IPS-11a (cell line): ENCODE results near the gene RAC3.

ENCODE experiments used
- H3K4me3 ChIP-seq: one replicate; pipeline ENCODE4 v1.5.1; 2013; ENCODE audit warnings: low read depth, low read length, control low read depth

The RAC3 gene

DNA sequence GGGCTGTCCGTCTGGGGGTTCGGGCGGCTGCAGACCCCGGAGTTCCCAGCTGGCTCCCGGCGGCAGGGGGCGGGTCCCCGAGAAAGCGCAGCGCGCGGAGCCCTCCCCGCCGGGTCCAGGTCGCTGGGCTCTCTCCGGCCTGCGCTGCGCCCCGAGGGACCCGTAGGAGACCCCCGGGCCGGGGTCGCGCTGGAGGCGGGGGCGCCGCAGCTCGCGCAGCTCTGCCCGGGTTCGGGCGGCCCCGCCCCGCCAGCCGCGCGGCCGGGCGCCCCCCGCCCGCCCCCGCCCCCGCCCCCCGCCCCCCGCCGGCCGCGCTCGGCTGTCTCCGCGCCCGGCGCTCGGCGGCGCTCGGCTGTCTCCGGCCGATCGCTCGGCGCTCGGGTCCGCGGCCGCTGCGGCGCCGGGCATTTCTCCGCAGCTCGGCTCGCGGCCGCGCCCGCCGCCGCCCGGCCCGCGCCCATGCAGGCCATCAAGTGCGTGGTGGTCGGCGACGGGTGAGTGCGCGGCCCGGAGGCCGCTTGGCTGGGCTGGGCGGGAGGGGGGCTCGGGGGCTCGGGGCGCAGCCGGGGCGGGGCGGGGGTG is at the start of gene RAC3:
Gene RAC3, plus strand, starts transcription at position 376 of the 582 bp plus-strand sequence. Its CDS starts 84 bp downstream, at position 460.
- peak within 1 kb of the TSS; percentile 62 for H3K4me3 ChIP-seq

DNA sequence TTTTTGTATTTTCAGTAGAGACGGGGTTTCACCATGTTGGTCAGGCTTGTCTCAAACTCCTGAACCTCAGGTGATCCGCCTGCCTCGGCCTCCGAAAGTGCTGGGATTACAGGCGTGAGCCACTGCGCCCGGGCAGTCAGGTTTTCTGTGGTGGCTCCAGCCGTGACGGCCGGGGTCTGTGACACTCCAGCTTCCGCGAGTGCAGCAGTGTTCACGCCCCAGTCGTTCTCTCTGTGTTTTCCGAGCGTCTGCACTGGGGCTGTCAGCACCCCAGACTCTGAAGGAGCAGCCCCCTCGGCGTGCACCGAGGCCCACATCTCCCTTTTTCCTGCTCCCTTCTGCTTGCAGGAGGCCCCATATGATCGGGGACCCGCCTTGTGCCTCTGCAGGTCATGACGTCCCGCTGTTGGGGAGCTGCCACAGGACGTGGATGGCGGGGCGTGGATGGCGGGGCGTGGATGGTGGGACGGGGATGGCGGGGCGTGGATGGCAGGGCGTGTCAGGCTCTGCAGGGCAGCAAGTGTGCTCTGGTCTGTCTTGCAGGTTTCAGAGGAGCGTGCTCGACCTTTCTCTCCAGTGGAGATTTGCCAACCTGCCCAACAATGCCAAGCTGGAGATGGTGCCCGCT is 48.4 kb upstream of the RAC3 start:
- no peak overlapping the region for H3K4me3 ChIP-seq

DNA sequence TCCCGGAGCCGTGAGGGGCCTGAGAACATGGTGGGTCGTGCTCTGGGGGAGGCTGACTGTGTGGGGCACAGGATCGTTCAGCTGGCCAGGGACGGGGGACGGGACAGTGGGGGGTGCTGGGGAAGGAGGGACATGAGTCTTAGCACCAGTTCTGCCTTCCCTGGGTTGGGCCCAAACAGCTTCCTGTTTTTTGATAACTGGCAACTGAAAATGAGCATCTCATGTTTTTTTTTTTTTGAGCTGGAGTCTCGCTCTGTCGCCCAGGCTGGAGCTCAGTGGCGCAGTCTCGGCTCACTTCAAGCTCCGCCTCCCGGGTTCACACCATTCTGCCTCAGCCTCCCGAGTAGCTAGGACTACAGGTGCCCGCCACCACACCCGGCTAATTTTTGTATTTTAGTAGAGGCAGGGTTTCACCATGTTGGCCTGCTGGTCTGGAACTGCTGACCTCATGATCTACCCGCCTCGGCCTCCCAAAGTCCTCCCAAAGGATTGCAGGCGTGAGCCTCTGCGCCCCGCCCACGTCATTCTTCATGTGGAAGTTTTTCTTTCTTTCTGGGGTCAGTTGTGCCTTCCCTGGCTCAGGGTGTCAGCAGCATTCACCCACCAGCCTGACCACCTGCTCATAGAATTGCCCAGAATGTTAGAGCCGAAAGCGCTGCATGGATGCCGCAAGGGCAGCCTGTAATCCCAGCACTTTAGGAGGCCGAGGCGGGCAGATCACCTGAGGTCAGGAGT is 47.7 kb upstream of the RAC3 start:
- H3K4me3 ChIP-seq, result no peak overlapping the region

DNA sequence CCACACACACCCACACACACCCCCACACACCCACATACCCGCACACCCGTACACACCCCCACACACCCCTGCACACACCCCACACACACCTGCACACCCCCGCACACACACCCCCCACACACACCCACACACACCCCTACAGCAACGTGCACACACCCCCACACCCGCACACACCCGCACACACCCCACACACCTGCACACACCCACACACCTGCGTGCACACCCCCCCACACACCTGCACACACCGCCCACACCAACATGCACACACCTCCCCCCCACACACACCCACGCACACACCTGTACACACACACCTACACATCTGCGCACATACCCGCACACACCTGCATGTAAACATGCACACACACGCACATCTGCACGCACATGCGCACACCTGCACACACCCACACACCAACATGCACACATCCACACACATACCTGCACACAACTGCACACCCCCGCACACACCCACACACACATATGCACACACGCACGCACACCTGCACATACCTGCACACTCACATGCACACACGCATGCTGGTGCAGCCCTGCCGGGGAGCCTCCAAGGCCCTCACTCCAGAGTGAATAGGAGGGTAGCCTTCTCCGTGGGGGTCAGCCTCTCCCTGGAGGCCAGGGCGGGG is 46.6 kb upstream of the RAC3 start:
- no peak overlapping the region for H3K4me3 ChIP-seq

DNA sequence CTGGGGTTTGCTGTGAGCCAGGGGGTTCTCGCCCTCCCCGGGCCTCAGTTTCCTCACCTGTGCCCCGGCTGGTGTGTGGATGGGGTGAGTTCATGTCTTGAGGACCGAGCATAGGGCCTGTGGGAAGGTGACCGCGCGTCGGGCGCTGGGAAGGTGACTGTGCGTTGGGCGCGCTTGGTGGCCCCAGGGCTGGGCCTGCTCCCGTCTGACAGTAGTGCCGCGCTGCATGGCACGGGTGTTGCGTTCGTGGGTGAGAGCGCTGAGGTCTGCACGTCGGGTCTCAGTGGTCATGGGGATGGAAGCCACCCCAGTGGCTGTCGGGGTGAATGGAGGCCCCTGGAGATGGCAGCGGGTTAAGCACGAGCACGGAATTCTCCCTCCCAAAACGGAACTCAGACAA is 44.9 kb upstream of the RAC3 start:
- no peak overlapping the region for H3K4me3 ChIP-seq

DNA sequence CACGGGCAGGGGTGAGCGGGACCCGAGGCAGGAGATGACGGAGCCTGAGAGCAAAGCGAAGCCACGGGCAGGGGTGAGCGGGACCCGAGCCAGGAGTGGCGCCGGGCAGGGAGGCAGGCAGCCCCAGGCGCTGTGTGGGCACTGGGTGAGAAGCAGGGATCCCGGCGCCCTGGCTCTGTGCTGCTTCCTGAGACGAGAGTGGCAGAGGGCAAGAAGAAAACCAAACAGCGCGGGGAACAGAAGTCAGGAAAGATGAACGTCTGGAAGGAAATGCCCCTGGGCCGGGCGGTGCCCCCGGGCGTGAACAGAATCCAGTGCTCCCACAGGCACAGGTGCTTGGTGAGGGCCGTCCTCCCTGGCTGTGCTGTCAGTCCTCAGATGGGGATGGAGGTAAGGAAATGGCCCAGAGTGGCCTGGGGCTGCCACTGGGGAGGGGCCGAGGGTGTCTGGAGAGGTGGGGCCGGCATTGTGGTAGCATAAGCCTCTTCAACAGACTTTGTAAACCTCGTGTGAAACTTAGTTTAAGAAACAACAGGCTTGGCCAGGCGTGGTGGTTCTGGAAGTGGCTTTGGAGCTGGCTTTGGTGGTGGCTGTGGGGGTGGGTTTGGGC is 44.2 kb upstream of the RAC3 start:
- H3K4me3 ChIP-seq, result no peak overlapping the region

DNA sequence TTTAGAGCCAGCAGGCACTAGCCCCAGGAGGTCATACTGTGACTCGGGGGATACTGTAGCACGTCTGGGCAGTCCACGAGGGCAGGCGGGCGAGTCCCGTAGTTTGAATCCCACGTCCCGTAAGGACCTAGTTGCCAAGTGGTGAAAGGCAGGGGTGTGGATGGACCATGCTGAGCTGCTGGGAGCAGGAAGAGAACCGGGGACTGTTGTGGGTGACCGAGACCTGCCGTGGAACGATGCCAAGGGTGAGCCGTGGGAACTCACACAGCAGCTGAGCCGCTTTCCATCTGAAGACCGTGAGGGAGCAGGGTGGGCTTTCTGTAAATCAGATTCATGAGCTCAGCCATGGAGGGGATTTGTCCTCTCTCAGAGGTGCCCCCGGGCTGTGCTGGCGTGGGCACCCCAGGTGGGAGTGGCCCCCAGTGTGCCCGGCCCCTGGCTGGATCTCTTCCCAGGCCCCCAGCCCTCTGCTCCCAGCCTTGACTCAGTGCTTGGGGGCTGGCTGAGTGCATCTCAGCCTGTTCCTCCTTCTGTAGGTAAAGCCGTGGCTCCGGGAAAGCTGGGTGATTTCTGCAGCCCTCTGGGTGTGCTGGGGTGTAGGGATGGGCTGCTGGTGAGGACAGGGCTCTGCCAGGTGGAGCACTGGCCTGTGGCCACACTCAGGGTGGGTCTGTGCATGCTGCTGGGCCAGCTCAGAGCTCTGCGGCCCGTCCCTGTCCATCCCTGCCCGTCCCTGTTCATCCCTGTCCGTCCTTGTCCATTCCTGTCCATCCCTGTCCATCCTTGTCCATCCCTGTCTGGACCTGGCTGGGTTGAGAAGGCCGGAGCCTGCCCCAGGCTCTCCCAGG is 40.4 kb upstream of the RAC3 start:
- no peak overlapping the region for H3K4me3 ChIP-seq

DNA sequence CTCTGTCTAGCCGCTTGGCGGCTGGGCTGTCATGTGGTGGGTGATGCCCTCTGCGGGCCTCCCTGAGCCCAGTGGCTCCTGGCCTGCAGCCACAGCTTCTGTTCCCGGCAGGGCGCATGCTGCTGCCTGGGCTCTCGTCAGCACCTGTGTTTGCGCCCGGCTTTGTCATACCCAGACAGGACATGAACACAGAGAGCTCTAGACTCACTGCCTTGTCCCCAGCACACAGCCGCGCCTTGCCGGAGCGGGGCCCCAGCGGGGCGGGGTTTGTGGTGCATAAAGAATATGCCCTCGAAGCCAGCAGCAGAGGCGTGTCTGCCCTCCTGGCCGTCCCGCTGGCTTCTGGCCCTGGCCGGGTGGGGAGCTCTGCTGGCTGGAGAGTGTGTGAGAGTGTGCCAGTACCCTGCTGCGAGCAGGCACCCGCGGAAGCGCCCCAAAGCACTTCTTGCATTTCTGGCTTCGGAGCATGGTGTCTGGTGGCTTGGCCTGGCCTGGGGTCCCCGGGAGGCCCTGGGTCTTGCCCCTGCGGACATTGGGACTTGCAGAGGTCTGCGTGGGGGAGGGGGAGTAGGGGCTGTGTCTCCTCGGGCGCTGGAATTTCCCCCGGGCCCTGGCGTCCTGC is 39.7 kb upstream of the RAC3 start:
- H3K4me3 ChIP-seq, result no peak overlapping the region

DNA sequence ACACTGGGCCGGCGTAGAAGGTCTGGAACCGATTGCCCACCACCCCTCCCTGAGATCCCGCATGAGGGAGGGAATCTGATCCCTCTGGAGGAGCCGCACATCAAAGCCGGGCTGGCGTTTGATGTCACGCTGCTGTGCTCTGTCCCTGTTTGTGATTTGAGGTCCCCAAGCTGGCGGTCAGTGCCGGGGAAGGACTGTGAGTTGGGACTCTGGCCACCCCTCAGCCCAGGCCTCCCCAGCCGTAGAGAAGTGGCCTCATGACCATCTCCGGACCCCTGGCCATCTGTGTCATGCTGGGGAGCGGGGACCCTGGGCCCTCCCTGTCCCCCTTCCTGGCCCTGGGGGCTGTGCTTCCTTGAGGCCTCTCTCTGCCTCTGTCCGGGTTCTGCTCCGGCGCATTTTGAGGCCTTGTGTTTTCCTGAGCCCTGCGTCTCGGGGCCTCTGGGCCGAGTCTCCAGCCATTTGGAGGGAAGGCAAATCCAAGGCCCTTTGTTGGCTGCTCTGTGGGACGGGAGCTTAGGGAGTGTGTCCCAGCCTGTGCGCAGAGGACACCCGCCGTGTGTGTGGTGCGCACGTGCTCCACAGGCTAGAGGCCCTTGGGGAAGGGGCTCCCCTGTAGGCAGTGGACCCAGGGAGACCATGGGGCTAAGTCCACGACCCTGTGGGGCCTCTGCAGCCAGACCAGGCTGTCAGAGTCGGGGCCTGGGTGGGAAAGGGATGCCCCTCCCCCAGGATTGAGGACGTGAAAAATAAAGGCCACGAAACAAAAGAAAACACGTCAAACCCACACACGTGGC is 39.0 kb upstream of the RAC3 start:
- H3K4me3 ChIP-seq, result no peak overlapping the region

DNA sequence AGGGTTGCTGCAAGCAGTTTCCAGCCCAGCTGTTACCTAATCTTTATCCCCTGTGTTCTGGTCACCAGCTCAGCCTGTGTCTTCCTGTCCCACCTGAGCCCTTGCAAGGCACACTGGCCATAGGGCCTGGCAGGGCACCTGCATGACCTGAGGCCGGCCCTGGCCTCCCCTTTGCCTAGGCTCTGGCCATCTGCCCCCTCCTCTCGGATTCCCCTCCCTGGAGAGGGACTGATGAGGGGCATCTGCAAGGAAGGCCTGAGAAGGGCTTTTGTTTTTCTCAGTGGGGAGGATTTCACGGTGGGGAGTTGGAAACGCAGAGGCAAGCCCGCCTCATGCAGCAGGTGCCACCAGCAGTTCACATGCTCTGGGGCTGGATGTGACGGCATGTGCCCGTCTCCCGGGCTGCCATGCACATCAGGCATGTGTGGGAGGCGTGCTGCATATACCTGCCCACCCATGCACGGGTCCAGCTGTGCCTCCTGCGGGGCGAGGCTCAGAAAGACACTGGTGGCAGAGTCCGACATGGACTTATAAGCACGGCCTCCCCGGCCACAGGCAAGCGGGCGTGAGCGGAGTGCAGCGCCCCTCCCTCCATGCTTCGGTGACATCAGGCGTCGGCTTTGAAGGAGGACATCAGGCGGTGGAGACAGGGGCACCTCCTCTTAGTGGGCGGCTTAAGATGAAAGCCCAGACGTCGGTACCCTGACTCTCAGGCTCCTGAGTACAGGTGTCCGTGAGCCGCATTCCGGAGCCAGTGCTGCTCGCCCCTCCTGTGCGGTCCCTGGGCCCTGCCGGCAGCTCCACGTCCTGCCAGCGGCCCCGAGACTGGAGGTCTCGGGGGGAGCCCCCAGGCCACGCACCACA is 37.5 kb upstream of the RAC3 start:
- H3K4me3 ChIP-seq, result no peak overlapping the region

DNA sequence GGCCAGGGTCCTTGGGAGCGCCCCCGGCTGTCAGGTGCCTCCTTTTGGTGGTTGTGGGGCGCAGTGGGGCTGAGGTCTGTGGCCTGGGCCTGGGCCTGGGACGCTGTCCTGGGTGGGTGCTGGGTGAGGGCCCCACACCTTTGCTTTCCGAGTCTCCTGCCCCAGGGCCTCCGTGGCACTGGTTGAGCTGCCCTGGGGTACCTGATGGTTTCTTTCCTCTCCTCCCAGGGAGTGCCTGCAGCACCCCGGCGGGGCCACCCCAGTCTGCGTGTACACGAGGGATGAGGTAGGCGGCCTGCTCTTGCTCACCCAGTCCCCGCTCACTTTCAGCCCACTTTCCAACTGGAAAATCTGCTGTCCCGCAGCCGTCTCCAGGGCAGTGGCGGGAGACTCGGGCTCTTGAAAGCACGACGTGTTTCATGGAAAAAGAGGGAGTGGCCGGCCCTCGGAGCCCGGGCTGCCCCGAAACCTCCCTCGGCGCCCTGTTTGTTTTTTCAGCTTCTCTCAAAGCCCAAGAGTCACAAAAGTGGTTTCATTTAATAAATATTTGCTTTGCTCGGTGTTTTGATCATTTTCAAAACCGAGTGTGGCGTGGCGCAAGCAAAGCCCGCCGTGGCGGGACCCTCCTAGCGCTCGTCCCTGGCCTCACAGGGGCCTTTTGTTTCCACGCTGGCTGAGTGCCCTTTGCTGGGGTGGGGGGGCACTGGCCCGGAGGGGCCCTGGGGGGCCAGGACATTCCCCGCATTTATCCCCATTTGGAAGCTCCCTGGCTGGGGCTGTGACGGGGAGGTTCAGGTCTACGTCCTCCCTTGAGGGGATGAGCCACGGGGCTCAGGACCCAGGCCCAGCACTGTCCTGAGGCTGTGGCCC is 36.6 kb upstream of the RAC3 start:
- no peak overlapping the region for H3K4me3 ChIP-seq

DNA sequence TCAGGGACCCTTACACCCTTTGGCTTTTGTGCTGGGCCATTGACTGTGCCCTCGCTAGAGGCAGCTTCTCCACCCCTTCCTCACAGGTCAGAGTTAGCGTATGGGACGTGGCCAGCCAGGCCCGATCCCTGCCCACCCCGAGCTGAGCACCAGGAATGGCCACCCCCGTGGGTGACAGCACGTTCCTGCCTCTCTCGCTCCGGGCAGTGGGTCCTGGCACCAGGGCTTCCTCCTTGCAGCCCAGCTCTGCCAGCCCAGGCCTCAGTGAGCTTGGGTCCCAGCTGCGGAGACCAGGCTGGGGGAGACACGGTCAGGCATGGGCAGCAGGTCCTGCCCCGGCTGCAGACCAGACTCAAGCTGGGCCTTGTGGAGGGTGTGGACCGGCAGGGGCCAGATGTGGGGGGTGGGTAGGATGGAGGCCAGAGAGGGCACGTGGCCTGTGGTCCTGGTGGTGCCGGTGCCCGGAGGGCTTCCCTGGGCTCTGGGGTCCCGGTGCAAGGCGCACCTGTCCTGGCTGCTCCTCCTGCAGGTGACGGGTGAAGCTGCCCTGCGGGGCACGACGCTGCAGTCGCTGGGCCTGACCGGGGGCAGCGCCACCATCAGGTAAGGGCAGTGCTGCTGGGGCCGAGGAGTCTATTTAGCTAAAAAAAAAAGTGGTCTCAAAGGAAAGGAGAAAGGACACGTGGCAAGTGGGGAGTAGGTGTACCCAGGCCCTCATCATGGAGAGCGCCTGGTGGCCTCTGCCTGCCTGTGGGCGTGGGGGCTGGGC is 35.8 kb upstream of the RAC3 start:
- H3K4me3 ChIP-seq, result no peak overlapping the region

DNA sequence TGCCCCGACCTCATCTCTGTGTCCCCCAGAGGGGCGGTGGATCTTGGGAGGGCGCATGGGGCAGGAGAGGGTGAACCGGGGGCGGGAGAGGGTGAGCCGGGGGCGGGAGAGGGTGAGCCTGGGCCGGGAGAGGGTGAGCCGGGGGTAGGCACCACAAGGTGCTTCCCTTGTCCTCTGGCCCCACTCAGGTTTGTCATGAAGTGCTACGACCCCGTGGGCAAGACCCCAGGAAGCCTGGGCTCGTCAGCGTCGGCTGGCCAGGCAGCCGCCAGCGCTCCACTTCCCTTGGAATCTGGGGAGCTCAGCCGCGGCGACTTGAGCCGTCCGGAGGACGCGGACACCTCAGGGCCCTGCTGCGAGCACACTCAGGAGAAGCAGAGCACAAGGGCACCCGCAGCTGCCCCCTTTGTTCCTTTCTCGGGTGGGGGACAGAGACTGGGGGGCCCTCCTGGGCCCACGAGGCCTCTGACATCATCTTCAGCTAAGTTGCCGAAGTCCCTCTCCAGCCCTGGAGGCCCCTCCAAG is 35.2 kb upstream of the RAC3 start:
- no peak overlapping the region for H3K4me3 ChIP-seq

DNA sequence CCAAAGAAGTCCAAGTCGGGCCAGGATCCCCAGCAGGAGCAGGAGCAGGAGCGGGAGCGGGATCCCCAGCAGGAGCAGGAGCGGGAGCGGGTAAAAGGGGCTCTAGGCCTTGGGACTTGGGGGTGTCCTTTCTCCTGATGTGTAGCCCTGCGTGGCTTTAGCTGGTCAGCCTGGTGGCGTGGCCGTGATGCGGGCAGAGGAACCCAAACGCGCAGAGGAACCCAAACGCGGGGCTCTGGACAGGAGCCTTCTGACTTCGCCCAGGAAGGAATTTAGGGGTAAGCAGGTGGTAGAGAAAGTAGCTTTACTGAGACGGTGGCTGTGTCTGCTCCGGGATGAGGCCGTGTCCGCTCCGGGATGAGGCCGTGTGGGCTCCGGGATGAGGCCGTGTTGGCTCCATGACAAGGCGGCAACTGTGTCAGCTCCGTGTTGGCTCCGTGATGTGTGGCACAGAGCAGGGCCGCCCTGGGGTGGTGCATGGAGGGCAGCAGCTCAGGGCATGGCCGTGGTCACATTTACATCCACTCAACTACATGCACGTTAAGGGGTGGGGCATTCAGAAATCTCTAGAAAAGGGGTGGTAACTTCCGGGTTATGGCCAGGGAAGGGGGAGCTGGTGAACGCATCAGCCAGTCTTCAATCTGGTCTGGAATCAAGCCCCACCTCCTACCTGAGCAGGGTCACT is 34.6 kb upstream of the RAC3 start:
- H3K4me3 ChIP-seq, result no peak overlapping the region

DNA sequence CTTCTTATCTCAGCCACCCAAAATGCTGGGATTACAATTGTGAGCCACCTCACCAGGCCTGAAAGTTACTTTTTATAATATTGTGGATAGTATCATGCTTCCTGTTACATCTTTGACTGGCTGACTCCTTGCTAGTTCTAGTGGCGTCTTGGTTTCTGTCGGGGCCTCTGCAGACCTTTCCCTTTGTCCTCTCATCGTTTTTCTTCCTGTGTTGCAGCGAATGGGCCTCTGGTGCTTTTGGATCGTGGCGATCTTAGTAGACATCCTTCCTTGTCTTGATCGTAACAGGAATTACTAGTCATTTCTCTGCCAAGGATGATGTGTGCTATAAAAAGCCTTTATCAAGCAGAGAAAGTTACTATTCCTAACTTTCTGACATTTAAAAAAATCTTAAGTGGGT is 33.3 kb upstream of the RAC3 start:
- no peak overlapping the region for H3K4me3 ChIP-seq
